Spinal cord (tissue), 10 donors: ENCODE data around the gene EEF1A1. TPM values are rescaled to one million over a fixed set of nuclear protein-coding genes. Genes with fewer than 3 reads are reported as not detected.
"Not testable (repeated sequence)": the region's sequence is repeated elsewhere in the genome, so short reads cannot be mapped to it uniquely, and the experiment has no call there.

Experiments
- DNase-seq, 6 donors: peaks; one replicate each; pipeline versions ENCODE4 v3.0.0 to v3.0.0-alpha.2; 2013 to 2015; ENCODE audit warnings: low spot score in 6 of 6, low read depth in 4 of 6
- H3K27ac ChIP-seq: one replicate; pipeline ENCODE4 v1.5.1; 2013; ENCODE audit warnings: low read depth, low read length, control low read depth
- H3K27me3 ChIP-seq: one replicate; pipeline ENCODE4 v1.6.1; 2013; ENCODE audit warnings: low read length; ENCODE audit not compliant: control insufficient read depth, insufficient read depth
- H3K36me3 ChIP-seq: one replicate; pipeline ENCODE4 v1.6.1; 2013; ENCODE audit warnings: low read length; ENCODE audit not compliant: control insufficient read depth, insufficient read depth
- H3K4me1 ChIP-seq: one replicate; pipeline ENCODE4 v1.6.1; 2013; ENCODE audit warnings: low read length; ENCODE audit not compliant: control insufficient read depth, insufficient read depth
- H3K4me3 ChIP-seq: one replicate; pipeline ENCODE4 v1.5.1; 2013; ENCODE audit warnings: low read depth, low read length, control low read depth
- H3K9me3 ChIP-seq: one replicate; pipeline ENCODE4 v1.6.1; 2013; ENCODE audit warnings: low read length; ENCODE audit not compliant: control insufficient read depth, insufficient read depth
- WGBS: methylation state at CpG from one replicate; pipeline ENCODE4 v1.1.5; 2013; ENCODE audit warnings: missing lambda C conversion rate; ENCODE audit not compliant: insufficient coverage; 5-methylcytosine and 5-hydroxymethylcytosine counted together
- long read RNA-seq, 4 donors: transcript quantifications; one replicate each; lab custom pipeline, GENCODE V29; 2026
- polyA plus RNA-seq, 2 donors: library from polyadenylated mRNA; unstranded; fragments of 120-200 nt; gene quantifications; one replicate each; pipeline ENCODE4 v1.2.1, GENCODE V29; 2013; ENCODE audit not compliant: insufficient read length in 2 of 2
- total RNA-seq, 2 donors: library from RNA; depleted of rRNA in 1 of 2; stranded (reverse); fragments of 120-200 nt in 1 of 2; fragments of >200 nt in 1 of 2; gene quantifications; one replicate each; pipeline versions ENCODE4 v1.2.3 to v1.2.4, GENCODE V29; 2013 to 2014
- donor health status: healthy.

Gene EEF1A1
- total RNA-seq (over 10,000 TPM; 11,648 to 18,703 TPM), polyA plus RNA-seq (1,000 to 10,000 TPM; 8,316 to 9,435 TPM)
- long read RNA-seq, donor 1, full-length matches to known transcripts = 3,248 of 5,217 reads
- long read RNA-seq, donor 1, partial matches to known transcripts = 1,707 of 5,217 reads
- long read RNA-seq, donor 1, other reads (novel, unspliced or antisense) = 262 of 5,217 reads
- long read RNA-seq, donor 2, full-length matches to known transcripts = 1,418 of 2,188 reads
- long read RNA-seq, donor 2, partial matches to known transcripts = 657 of 2,188 reads
- long read RNA-seq, donor 2, other reads (novel, unspliced or antisense) = 113 of 2,188 reads
- long read RNA-seq, donor 3, full-length matches to known transcripts = 1,902 of 3,066 reads
- long read RNA-seq, donor 3, partial matches to known transcripts = 958 of 3,066 reads
- long read RNA-seq, donor 3, other reads (novel, unspliced or antisense) = 206 of 3,066 reads
- long read RNA-seq, donor 4, full-length matches to known transcripts = 10,846 of 18,848 reads
- long read RNA-seq, donor 4, partial matches to known transcripts = 7,054 of 18,848 reads
- long read RNA-seq, donor 4, other reads (novel, unspliced or antisense) = 948 of 18,848 reads

DNA sequence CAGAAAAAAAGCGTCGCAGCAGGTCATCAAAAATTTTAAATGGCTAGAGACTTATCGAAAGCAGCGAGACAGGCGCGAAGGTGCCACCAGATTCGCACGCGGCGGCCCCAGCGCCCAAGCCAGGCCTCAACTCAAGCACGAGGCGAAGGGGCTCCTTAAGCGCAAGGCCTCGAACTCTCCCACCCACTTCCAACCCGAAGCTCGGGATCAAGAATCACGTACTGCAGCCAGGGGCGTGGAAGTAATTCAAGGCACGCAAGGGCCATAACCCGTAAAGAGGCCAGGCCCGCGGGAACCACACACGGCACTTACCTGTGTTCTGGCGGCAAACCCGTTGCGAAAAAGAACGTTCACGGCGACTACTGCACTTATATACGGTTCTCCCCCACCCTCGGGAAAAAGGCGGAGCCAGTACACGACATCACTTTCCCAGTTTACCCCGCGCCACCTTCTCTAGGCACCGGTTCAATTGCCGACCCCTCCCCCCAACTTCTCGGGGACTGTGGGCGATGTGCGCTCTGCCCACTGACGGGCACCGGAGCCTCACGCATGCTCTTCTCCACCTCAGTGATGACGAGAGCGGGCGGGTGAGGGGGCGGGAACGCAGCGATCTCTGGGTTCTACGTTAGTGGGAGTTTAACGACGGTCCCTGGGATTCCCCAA is at the start of gene EEF1A1:
Gene EEF1A1, minus strand, starts transcription at position 345 of the 663 bp plus-strand sequence. CDS start 1,006 bp downstream, outside the sequence.
- H3K27me3 ChIP-seq = no peaks in the 10 kb centered on the region
- H3K9me3 ChIP-seq = no peaks in the 10 kb centered on the region
- under 1% methylated on average over 40 of the region's 53 CpGs for WGBS
- H3K27ac ChIP-seq = peak within 1 kb of the TSS; percentile 100
- peak within 1 kb of the TSS; percentile 100 for H3K4me3 ChIP-seq
- peak; percentile 99 to 100 (median 100) for DNase-seq
- H3K36me3 ChIP-seq = peaks cover 9% of the 10 kb centered on the region
- peaks cover 31% of the 10 kb centered on the region for H3K4me1 ChIP-seq

GRCh38 chr6:73569121-73569520 is 48.3 kb upstream of the EEF1A1 start:
- 55% methylated on average over 3 of the region's 5 CpGs for WGBS
- H3K27ac ChIP-seq = no peak overlapping the region
- no peaks in the 10 kb centered on the region for H3K4me1 ChIP-seq
- no peaks in the 10 kb centered on the region for H3K36me3 ChIP-seq
- no peak overlapping the region for H3K4me3 ChIP-seq
- no peaks in the 10 kb centered on the region for H3K9me3 ChIP-seq
- DNase-seq = no peak
- no peaks in the 10 kb centered on the region for H3K27me3 ChIP-seq

DNA sequence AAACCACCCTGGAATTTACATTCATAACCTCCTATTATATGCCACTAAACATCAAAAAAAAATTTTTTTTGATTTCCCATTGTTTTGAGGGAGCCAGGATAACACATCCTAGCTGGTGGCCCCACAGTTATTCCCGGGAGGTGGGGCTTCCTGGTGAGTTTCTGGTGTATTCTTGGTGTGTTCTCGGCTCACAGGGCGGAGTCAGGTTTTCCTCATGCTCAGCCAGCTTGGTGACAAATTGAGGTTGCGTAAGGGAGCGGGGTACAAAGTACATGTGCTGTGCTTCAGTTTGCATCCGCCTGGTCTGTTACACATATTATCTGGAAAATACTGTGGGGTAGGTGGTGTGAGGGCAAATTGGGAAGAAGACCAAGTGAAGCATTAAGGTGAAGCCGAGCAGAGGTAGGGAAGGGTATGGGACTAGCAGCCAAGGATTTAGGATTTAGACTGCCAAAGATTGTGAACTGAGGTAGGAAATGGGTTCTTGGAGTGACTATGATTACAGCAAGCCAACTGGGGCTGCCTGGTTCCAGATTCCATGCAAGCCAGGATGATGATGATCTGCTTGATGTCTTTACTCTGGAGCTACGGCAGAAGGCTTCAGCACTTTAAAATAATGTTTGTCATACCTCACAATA is 46.2 kb upstream of the EEF1A1 start:
- Histone ChIP-seq H3K27ac (no peak overlapping the region), H3K4me1 (no peaks in the 10 kb centered on the region), H3K4me3 (no peak overlapping the region), H3K9me3 (no peaks in the 10 kb centered on the region), H3K27me3 (no peaks in the 10 kb centered on the region), H3K36me3 (no peaks in the 10 kb centered on the region)
- 93% methylated on average over 7 of the region's 8 CpGs for WGBS
- no peak for DNase-seq

DNA sequence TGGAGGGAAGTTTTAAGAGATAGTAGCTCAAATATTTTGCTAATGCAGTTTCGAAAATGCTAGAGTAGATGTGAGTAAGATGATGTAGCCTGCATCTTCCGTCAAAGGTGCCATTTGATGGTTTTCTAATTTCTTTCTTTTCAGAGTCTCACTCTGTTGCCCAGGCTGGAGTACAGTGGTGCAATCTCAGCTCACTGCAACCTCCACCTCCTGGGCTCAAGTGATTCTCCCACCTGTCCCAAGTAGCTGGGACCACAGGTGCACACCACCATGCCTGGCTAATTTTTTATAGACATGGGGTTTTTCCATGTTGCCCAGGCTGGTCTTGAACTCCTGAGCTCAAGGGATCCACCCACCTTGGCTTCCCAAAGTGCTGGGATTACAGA is 45.6 kb upstream of the EEF1A1 start:
- H3K27me3 ChIP-seq, H3K4me1 ChIP-seq, DNase-seq, H3K36me3 ChIP-seq, H3K9me3 ChIP-seq, H3K4me3 ChIP-seq: not testable (repeated sequence)
- WGBS = 100% methylated on average over 1 of the region's 2 CpGs
- H3K27ac ChIP-seq = peak overlapping the region; percentile 3

- Histone ChIP-seq H3K36me3 (no peaks in the 10 kb centered on the region), H3K27ac (peak overlapping the region; percentile 3), H3K9me3 (no peaks in the 10 kb centered on the region), H3K4me3 (no peak overlapping the region), H3K27me3 (no peaks in the 10 kb centered on the region), H3K4me1 (no peaks in the 10 kb centered on the region)
- WGBS = 95% methylated on average over 8 of the region's 11 CpGs
- no peak for DNase-seq
These were observed 45.1 kb upstream of the EEF1A1 start for GRCh38 chr6:73565767-73566485.

DNA sequence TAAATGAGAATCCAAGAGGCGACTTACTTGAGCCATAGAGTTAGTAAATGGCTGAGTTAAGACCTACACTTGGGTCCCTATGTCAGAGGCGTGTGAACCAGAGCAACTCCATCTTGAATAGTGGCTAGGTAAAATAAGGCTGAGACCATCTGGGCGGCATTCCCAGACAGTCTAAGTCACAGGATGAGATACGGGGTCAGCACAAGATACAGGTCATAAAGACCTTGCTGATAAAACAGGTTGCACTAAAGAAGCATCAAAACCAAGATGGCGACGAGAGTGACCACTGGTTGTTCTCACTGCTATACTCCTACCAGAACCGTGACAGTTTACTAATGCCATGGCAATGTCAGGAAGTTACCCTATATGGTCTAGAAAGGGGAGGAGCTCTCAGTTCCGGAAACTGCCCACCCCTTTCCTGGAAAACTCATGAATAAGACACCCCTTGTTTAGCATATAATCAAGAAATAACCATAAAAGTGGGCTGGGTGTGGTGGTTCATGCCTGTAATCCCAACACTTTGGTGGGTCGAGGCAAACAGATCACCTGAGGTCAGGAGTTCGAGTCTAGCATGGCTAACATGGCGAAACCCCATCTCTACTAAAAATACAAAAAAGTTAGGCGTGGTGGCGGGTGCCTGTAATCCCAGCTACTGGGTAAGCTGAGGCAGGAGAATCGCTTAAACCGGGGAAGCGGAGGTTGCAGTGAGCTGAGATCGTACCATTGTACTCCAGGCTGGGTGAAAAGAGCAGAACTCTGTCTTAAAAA is 43.9 kb upstream of the EEF1A1 start:
- no peak overlapping the region for H3K4me3 ChIP-seq
- no peaks in the 10 kb centered on the region for H3K4me1 ChIP-seq
- H3K9me3 ChIP-seq = no peaks in the 10 kb centered on the region
- DNase-seq = no peak
- 95% methylated on average over 12 of the region's 17 CpGs for WGBS
- H3K27me3 ChIP-seq = no peaks in the 10 kb centered on the region
- H3K27ac ChIP-seq = no peak overlapping the region
- H3K36me3 ChIP-seq = no peaks in the 10 kb centered on the region

GRCh38 chr6:73562558-73562957 is 41.7 kb upstream of the EEF1A1 start:
- no peak overlapping the region for H3K27ac ChIP-seq
- WGBS = no CpG with 5 or more reads among the region's 2 CpGs

GRCh38 chr6:73560853-73561407 is 40.1 kb upstream of the EEF1A1 start:
- H3K4me3 ChIP-seq = no peak overlapping the region
- H3K4me1 ChIP-seq = peaks cover 14% of the 10 kb centered on the region
- WGBS = 95% methylated on average over 4 of the region's 9 CpGs
- no peak for DNase-seq
- H3K27ac ChIP-seq = no peak overlapping the region
- no peaks in the 10 kb centered on the region for H3K27me3 ChIP-seq
- no peaks in the 10 kb centered on the region for H3K9me3 ChIP-seq
- no peaks in the 10 kb centered on the region for H3K36me3 ChIP-seq

More at GRCh38 chr6:73562558-73562957, 41.7 kb upstream of the EEF1A1 start:
- no peak for DNase-seq
- H3K36me3 ChIP-seq = no peaks in the 10 kb centered on the region
- H3K4me1 ChIP-seq = peaks cover 10% of the 10 kb centered on the region
- H3K9me3 ChIP-seq = no peaks in the 10 kb centered on the region
- no peaks in the 10 kb centered on the region for H3K27me3 ChIP-seq
- no peak overlapping the region for H3K4me3 ChIP-seq
